Esophagus (tissue), 2 donors: ENCODE results near the gene DLK2. TPM values are rescaled to one million over a fixed set of nuclear protein-coding genes. Genes with fewer than 3 reads are reported as not detected.
"Not testable (repeated sequence)": the region's sequence is repeated elsewhere in the genome, so short reads cannot be mapped to it uniquely, and the experiment has no call there.

ENCODE experiments used
- H3K27ac ChIP-seq, 2 donors: one replicate each; pipeline ENCODE4 v1.5.1; 2013; ENCODE audit warnings: low read depth in 2 of 2, mild to moderate bottlenecking in 2 of 2, inconsistent platforms in 1 of 2, low read length in 1 of 2, moderate library complexity in 1 of 2
- H3K27me3 ChIP-seq, 2 donors: one replicate each; pipeline ENCODE4 v1.6.1; 2013; ENCODE audit warnings: low read length in 2 of 2, control low read depth in 1 of 2, mild to moderate bottlenecking in 1 of 2; ENCODE audit not compliant: insufficient read depth in 2 of 2, control insufficient read depth in 1 of 2
- H3K36me3 ChIP-seq, 2 donors: one replicate each; pipeline ENCODE4 v1.6.1; 2013; ENCODE audit warnings: low read length in 1 of 2; ENCODE audit not compliant: control insufficient read depth in 2 of 2, insufficient read depth in 2 of 2
- H3K4me1 ChIP-seq, 2 donors: one replicate each; pipeline ENCODE4 v1.6.1; 2013; ENCODE audit warnings: low read length in 1 of 2; ENCODE audit not compliant: control insufficient read depth in 2 of 2, insufficient read depth in 2 of 2
- H3K4me3 ChIP-seq, 2 donors: one replicate each; pipeline ENCODE4 v1.5.1; 2013; ENCODE audit warnings: low read length in 2 of 2, mild to moderate bottlenecking in 2 of 2, low read depth in 1 of 2, moderate library complexity in 1 of 2
- H3K9me3 ChIP-seq, 2 donors: one replicate each; pipeline ENCODE4 v1.6.1; 2013; ENCODE audit warnings: mild to moderate bottlenecking in 2 of 2, low read depth in 1 of 2, low read length in 1 of 2, moderate library complexity in 1 of 2; ENCODE audit not compliant: control insufficient read depth in 2 of 2, insufficient read depth in 1 of 2
- WGBS, 2 donors: extraction: QIAGEN DNeasy Blood & Tissue Kit; methylation state at CpG; one replicate each; pipeline ENCODE4 v1.1.7; 2013; 5-methylcytosine and 5-hydroxymethylcytosine counted together
- polyA plus RNA-seq, 2 donors: library from polyadenylated mRNA; stranded (reverse); fragments of 200-250 nt; gene quantifications; one replicate each; pipeline ENCODE4 v1.2.3, GENCODE V29; 2013
- donor health status: healthy with polysubstance abuse.
- donor health status: Bipolar disorder and iron deficiency.

The DLK2 gene
- polyA plus RNA-seq, 2 donors: 11.3 to 18.7 TPM

- no peaks in the 10 kb centered on the region for H3K36me3 ChIP-seq
- H3K27me3 ChIP-seq: no peaks in the 10 kb centered on the region
- 82 to 84% methylated on average over 1 of the region's 1 CpG for WGBS, 2 donors
- no peaks in the 10 kb centered on the region for H3K9me3 ChIP-seq
- H3K4me3 ChIP-seq: no peak overlapping the region
- H3K4me1 ChIP-seq: peaks cover 1 to 2% of the 10 kb centered on the region in 2 donors
- H3K27ac ChIP-seq: no peak overlapping the region
These were observed 4.2 kb upstream of the DLK2 start for GRCh38 chr6:43459535-43459934.

GRCh38 chr6:43458154-43458553, 2.8 kb upstream of the DLK2 start:
- H3K4me3 ChIP-seq, H3K4me1 ChIP-seq, H3K27me3 ChIP-seq, H3K9me3 ChIP-seq, H3K36me3 ChIP-seq, H3K27ac ChIP-seq: not testable (repeated sequence)
- 92 to 94% methylated on average over 15 of the region's 15 CpGs for WGBS, 2 donors

- no peaks in the 10 kb centered on the region for H3K9me3 ChIP-seq
- no peak overlapping the region for H3K27ac ChIP-seq
- H3K27me3 ChIP-seq: no peaks in the 10 kb centered on the region
- 38 to 57% methylated on average over 5 to 8 of the region's 9 CpGs for WGBS, 2 donors
- peaks cover 0 to 2% of the 10 kb centered on the region in 2 donors for H3K36me3 ChIP-seq
- H3K4me1 ChIP-seq: peaks cover 2 to 4% of the 10 kb centered on the region in 2 donors
- no peak overlapping the region for H3K4me3 ChIP-seq
These were observed 2.3 kb upstream of the DLK2 start for GRCh38 chr6:43457643-43458042.

GRCh38 chr6:43454696-43455530, 435 bp downstream of the DLK2 start:
- Histone ChIP-seq H3K4me1 (peaks cover 2 to 4% of the 10 kb centered on the region in 2 donors), H3K4me3 (peak overlapping the region; percentile 44 to 47), H3K36me3 (peaks cover 2 to 13% of the 10 kb centered on the region in 2 donors), H3K27ac (peak overlapping the region; percentile 46 to 47), H3K9me3 (no peaks in the 10 kb centered on the region), H3K27me3 (no peaks in the 10 kb centered on the region)
- 1% methylated on average over 68 to 95 of the region's 97 CpGs for WGBS, 2 donors

GRCh38 chr6:43454290-43454695, 1.1 kb downstream of the DLK2 start:
- H3K4me3 ChIP-seq: peak overlapping the region; percentile 44 to 47
- H3K4me1 ChIP-seq: peaks cover 2 to 4% of the 10 kb centered on the region in 2 donors
- no peaks in the 10 kb centered on the region for H3K9me3 ChIP-seq
- H3K36me3 ChIP-seq: peaks cover 6 to 19% of the 10 kb centered on the region in 2 donors
- peak overlapping the region; percentile 34 to 47 for H3K27ac ChIP-seq
- WGBS, 2 donors: 10 to 11% methylated on average over 17 of the region's 17 CpGs
- H3K27me3 ChIP-seq: no peaks in the 10 kb centered on the region

GRCh38 chr6:43453831-43454230, 1.5 kb downstream of the DLK2 start:
- Histone ChIP-seq H3K36me3 (peaks cover 7 to 24% of the 10 kb centered on the region in 2 donors), H3K27ac (no peak overlapping the region), H3K4me1 (peaks cover 2 to 4% of the 10 kb centered on the region in 2 donors), H3K4me3 (no peak overlapping the region), H3K27me3 (no peaks in the 10 kb centered on the region), H3K9me3 (no peaks in the 10 kb centered on the region)

- 80 to 89% methylated on average over 4 of the region's 4 CpGs for WGBS, 2 donors
- Histone ChIP-seq H3K27me3 (no peaks in the 10 kb centered on the region), H3K9me3 (no peaks in the 10 kb centered on the region), H3K4me3 (no peak overlapping the region), H3K4me1 (peaks cover 2 to 4% of the 10 kb centered on the region in 2 donors), H3K27ac (no peak overlapping the region), H3K36me3 (peaks cover 10 to 32% of the 10 kb centered on the region in 2 donors)
These were observed 2.5 kb downstream of the DLK2 start for GRCh38 chr6:43452896-43453295.

GRCh38 chr6:43451939-43452338, 3.4 kb downstream of the DLK2 start:
- 58 to 69% methylated on average over 8 of the region's 8 CpGs for WGBS, 2 donors
- peaks cover 15 to 39% of the 10 kb centered on the region in 2 donors for H3K36me3 ChIP-seq

GRCh38 chr6:43451348-43451747, 4.0 kb downstream of the DLK2 start:
- 65 to 68% methylated on average over 4 of the region's 4 CpGs for WGBS, 2 donors
- peaks cover 15 to 39% of the 10 kb centered on the region in 2 donors for H3K36me3 ChIP-seq
- peaks cover 2 to 4% of the 10 kb centered on the region in 2 donors for H3K4me1 ChIP-seq
- H3K4me3 ChIP-seq: no peak overlapping the region
- no peaks in the 10 kb centered on the region for H3K9me3 ChIP-seq
- H3K27me3 ChIP-seq: no peaks in the 10 kb centered on the region
- no peak overlapping the region for H3K27ac ChIP-seq

More at GRCh38 chr6:43451939-43452338, 3.4 kb downstream of the DLK2 start:
- H3K9me3 ChIP-seq: no peaks in the 10 kb centered on the region
- H3K4me1 ChIP-seq: peaks cover 2 to 4% of the 10 kb centered on the region in 2 donors
- no peaks in the 10 kb centered on the region for H3K27me3 ChIP-seq
- H3K27ac ChIP-seq: peak overlapping the region in 1 of 2 donors; percentile 72
- H3K4me3 ChIP-seq: no peak overlapping the region

- Histone ChIP-seq H3K27ac (no peak overlapping the region), H3K36me3 (peaks cover 15 to 45% of the 10 kb centered on the region in 2 donors), H3K4me3 (no peak overlapping the region), H3K9me3 (no peaks in the 10 kb centered on the region), H3K27me3 (no peaks in the 10 kb centered on the region), H3K4me1 (peaks cover 2 to 4% of the 10 kb centered on the region in 2 donors)
- WGBS, 2 donors: 77 to 81% methylated on average over 13 of the region's 13 CpGs
These were observed 4.6 kb downstream of the DLK2 start for GRCh38 chr6:43450699-43451131.
